ENCODE data around the gene NR2F1.

Gene NR2F1

GRCh38 chr5:93585767-93586385 is 2.9 kb downstream of the NR2F1 start:
- POLR2A ChIA-PET: interaction anchor here (0.5 to 1.9 kb wide), 8 partner anchors 8 to 948 kb away, joined by 3 to 9 read pairs (median 4); no protein-coding TSS in a partner anchor
- peak overlapping the region; percentile 97; the same call in 1 of the 2 replicates for H3K27ac ChIP-seq (ENCODE audit: extremely low read depth, low read depth, low read length)
- no peaks in the 10 kb centered on the region for H3K9me3 ChIP-seq (ENCODE audit: control insufficient read depth, insufficient read depth, low read depth, low read length)
- H3K4me1 ChIP-seq (ENCODE audit: control insufficient read depth, insufficient read depth, low read length): peaks cover 24% of the 10 kb centered on the region
- peak overlapping the region; percentile 78 for H3K4me3 ChIP-seq (ENCODE audit: low read depth, low read length)
- peaks cover 14 to 34% of the 10 kb centered on the region in 2 experiments for H3K36me3 ChIP-seq (ENCODE audit: control insufficient read depth in 2 of 2, insufficient read depth in 1 of 2, low read length in 2 of 2)
- CTCF ChIA-PET: interaction anchor here (0.7 kb wide), 2 partner anchors 677 to 1120 kb away, joined by 3 to 4 read pairs; no protein-coding TSS in a partner anchor
- TF ChIP-seq PRDM6 (tag by site-specific recombination; IDR thresholded peaks at IDR 0.05) (peak; percentile 9; the same call in 1 of the 2 replicates), ZNF639 (tag by site-specific recombination; IDR thresholded peaks at IDR 0.05) (no peak), SP7 (tag by site-specific recombination; IDR thresholded peaks at IDR 0.05) (peak; percentile 35; the same call in 1 of the 2 replicates), ZNF416 (tag by site-specific recombination; IDR thresholded peaks at IDR 0.05) (no peak), ZNF398 (tag by site-specific recombination; IDR thresholded peaks at IDR 0.05) (peak; percentile 42; the same call in 1 of the 2 replicates), ZNF677 (tag by site-specific recombination; IDR thresholded peaks at IDR 0.05) (no peak), ZNF10 (tag by site-specific recombination; IDR thresholded peaks at IDR 0.05) (no peak), ZNF518A (tag by site-specific recombination; conservative IDR thresholded peaks at IDR 0.05; ENCODE audit: low read depth) (no peak), BCL6B (tag by site-specific recombination; IDR thresholded peaks at IDR 0.05) (no peak), ZNF692 (tag by site-specific recombination; IDR thresholded peaks at IDR 0.05) (no peak), SCRT1 (tag by site-specific recombination; IDR thresholded peaks at IDR 0.05; ENCODE audit: borderline replicate concordance) (no peak), ZNF148 (tag by site-specific recombination; IDR thresholded peaks at IDR 0.05; ENCODE audit: borderline replicate concordance) (no peak), ZBTB17 (tag by site-specific recombination; IDR thresholded peaks at IDR 0.05) (peak; percentile 49; the same call in 1 of the 2 replicates), ZNF223 (tag by site-specific recombination; IDR thresholded peaks at IDR 0.05) (no peak), ZNF560 (tag by site-specific recombination; IDR thresholded peaks at IDR 0.05; ENCODE audit: borderline replicate concordance) (no peak), ZNF843 (tag by site-specific recombination; IDR thresholded peaks at IDR 0.05) (no peak), ZNF785 (tag by site-specific recombination; IDR thresholded peaks at IDR 0.05) (no peak), KLF10 (tag by site-specific recombination; IDR thresholded peaks at IDR 0.05) (peak; percentile 36; the same call in 1 of the 2 replicates), PRDM1 (tag by site-specific recombination; IDR thresholded peaks at IDR 0.05) (peak; percentile 64; the same call in 1 of the 2 replicates), ZNF747 (tag by site-specific recombination; IDR thresholded peaks at IDR 0.05) (no peak), IKZF3 (tag by site-specific recombination; IDR thresholded peaks at IDR 0.05) (no peak)
